ENCODE results near the gene CLASRP. TPM values are rescaled to one million over a fixed set of nuclear protein-coding genes. Genes with fewer than 3 reads are reported as not detected.
A peak's percentile ranks its signal among the peaks of the same experiment; 100 is the strongest.

CLASRP gene
- polyA plus RNA-seq, 3 donors = 2.2 to 152 (median 4.1) TPM

DNA sequence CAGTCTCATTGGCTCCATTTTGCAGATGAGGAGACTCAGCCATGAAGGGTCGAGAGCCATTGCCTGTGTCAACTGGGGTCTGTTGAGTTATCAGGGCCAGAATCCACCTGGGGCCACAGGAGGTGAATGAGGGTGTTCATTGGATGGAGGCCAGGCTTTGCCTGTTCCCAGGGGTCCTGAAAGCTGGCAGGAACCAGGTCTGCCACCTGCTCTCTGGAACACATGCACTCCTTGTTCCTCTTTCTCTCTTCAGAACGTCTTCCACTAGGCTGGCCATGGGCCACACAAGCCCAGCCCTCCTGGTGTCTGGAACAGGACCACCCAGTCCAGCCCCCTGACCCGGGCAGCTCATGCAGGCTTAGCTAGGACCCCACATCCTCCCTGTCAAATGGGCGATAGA lies 75.3 kb downstream of the CLASRP start:
- TF ChIP-seq, protein P1, sequence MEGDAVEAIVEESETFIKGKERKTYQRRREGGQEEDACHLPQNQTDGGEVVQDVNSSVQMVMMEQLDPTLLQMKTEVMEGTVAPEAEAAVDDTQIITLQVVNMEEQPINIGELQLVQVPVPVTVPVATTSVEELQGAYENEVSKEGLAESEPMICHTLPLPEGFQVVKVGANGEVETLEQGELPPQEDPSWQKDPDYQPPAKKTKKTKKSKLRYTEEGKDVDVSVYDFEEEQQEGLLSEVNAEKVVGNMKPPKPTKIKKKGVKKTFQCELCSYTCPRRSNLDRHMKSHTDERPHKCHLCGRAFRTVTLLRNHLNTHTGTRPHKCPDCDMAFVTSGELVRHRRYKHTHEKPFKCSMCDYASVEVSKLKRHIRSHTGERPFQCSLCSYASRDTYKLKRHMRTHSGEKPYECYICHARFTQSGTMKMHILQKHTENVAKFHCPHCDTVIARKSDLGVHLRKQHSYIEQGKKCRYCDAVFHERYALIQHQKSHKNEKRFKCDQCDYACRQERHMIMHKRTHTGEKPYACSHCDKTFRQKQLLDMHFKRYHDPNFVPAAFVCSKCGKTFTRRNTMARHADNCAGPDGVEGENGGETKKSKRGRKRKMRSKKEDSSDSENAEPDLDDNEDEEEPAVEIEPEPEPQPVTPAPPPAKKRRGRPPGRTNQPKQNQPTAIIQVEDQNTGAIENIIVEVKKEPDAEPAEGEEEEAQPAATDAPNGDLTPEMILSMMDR (IDR thresholded peaks at IDR 0.05) = no peak
- 38% methylated on average over 2 of the region's 4 CpGs for WGBS (ENCODE audit: insufficient coverage)
- no peak overlapping the region for H3K9ac ChIP-seq (ENCODE audit: insufficient read depth, low read length, poor library complexity, severe bottlenecking)
- peaks cover 49% of the 10 kb centered on the region for H3K4me1 Mint-ChIP-seq
- H3K27ac Mint-ChIP-seq = peak overlapping the region in 1 of 7 donors; percentile 43
- no peak overlapping the region for H2AFZ ChIP-seq (ENCODE audit: insufficient read depth, low read depth, low read length, poor library complexity, severe bottlenecking)
- H3K27me3 ChIP-seq (ENCODE audit: control insufficient read depth in 2 of 2, insufficient read depth in 2 of 2, low read length in 2 of 2) = no peaks in the 10 kb centered on the region
- peaks cover 79% of the 10 kb centered on the region for H4K20me1 ChIP-seq (ENCODE audit: insufficient read depth, low read length)
- H3K9me3 ChIP-seq (replicated peaks in 1 of 2; ENCODE audit: control insufficient read depth in 1 of 2, insufficient read depth in 1 of 2, low read length in 2 of 2) = no peaks in the 10 kb centered on the region
- peaks cover 6 to 7% (median 7%) of the 10 kb centered on the region in 3 donors for H3K27me3 Mint-ChIP-seq (ENCODE audit: low read depth in 3 of 3)
- no peak overlapping the region for H3K4me3 Mint-ChIP-seq
- H3K9me3 Mint-ChIP-seq = peaks cover 0 to 6% (median 0%) of the 10 kb centered on the region in 7 donors
- peaks cover under 1 to 7% of the 10 kb centered on the region in 2 donors for H3K36me3 Mint-ChIP-seq
- no peak overlapping the region for H3K4me2 ChIP-seq (replicated peaks; ENCODE audit: extremely low read depth, low read length, poor library complexity, severe bottlenecking)
- peaks cover 61% of the 10 kb centered on the region for H3K79me2 ChIP-seq (ENCODE audit: insufficient read depth, low read length)
- no peak overlapping the region for H3K27ac ChIP-seq (ENCODE audit: low read depth in 1 of 2, low read length in 2 of 2)
- H3K4me1 ChIP-seq (ENCODE audit: control insufficient read depth in 1 of 2, insufficient read depth in 2 of 2, low read length in 2 of 2) = peaks cover 27 to 35% of the 10 kb centered on the region in 2 donors
- no peak for DNase-seq
- intact Hi-C loops (cut with micrococcal nuclease) = no loop called here
- no peak overlapping the region for H3K4me3 ChIP-seq (replicated peaks in 1 of 3; ENCODE audit: low read depth in 2 of 3, low read length in 3 of 3)
- no peaks in the 10 kb centered on the region for H3K36me3 ChIP-seq (replicated peaks in 1 of 2; ENCODE audit: control insufficient read depth in 1 of 2, insufficient read depth in 2 of 2, low read length in 2 of 2)

DNA sequence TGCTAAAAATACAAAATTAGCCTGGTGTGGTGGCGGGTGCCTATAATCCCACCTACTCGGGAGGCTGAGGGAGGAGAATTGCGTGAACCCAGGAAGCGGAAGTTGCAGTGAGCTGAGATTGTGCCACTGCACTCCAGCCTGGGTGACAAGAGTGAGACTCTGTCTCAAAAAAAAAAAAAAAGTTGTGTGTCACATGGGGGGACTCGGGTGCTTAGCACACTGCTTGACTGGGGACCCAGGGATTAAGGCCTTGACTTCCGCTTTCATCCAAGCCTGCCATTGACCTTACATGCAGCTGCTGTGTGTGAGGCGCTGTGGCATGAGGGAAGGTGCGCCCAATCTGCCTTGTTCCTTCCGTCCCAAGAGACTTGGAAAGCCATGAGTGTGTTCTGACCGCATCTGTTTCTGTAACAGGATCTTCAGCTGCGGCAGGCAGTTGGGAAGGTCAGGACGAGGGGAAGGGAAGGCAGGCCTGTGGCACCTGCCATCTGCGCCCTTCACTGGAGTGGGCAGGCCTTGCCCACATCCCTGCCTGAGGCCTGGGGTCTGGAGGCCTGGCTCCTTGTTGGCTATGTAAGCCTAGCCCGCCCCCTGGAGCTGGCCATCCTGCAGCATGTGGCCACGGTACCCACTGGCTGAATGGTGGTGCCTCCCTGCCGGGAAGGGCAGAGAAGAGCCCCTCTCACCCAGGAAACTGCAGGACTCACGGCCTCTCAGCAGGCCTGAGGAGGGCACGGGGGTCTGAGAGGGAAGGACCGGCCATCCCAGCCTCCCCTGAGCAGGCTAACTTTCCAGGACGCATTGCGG lies 77.2 kb downstream of the CLASRP start:
- H3K27me3 Mint-ChIP-seq (ENCODE audit: low read depth in 3 of 3) = peaks cover 6 to 8% (median 7%) of the 10 kb centered on the region in 3 donors
- Histone ChIP-seq H3K36me3 (replicated peaks in 1 of 2; ENCODE audit: control insufficient read depth in 1 of 2, insufficient read depth in 2 of 2, low read length in 2 of 2) (no peaks in the 10 kb centered on the region), H3K79me2 (ENCODE audit: insufficient read depth, low read length) (peaks cover 53% of the 10 kb centered on the region), H3K4me1 (ENCODE audit: control insufficient read depth in 1 of 2, insufficient read depth in 2 of 2, low read length in 2 of 2) (peaks cover 21 to 30% of the 10 kb centered on the region in 2 donors), H2AFZ (ENCODE audit: insufficient read depth, low read depth, low read length, poor library complexity, severe bottlenecking) (peak overlapping the region; percentile 63), H4K20me1 (ENCODE audit: insufficient read depth, low read length) (peaks cover 77% of the 10 kb centered on the region), H3K9me3 (replicated peaks in 1 of 2; ENCODE audit: control insufficient read depth in 1 of 2, insufficient read depth in 1 of 2, low read length in 2 of 2) (no peaks in the 10 kb centered on the region), H3K4me3 (replicated peaks in 1 of 3; ENCODE audit: low read depth in 2 of 3, low read length in 3 of 3) (peak overlapping the region in 1 of 3 experiments; percentile 38), H3K27ac (ENCODE audit: low read depth in 1 of 2, low read length in 2 of 2) (peak overlapping the region; percentile 68 to 81), H3K27me3 (ENCODE audit: control insufficient read depth in 2 of 2, insufficient read depth in 2 of 2, low read length in 2 of 2) (no peaks in the 10 kb centered on the region), H3K4me2 (replicated peaks; ENCODE audit: extremely low read depth, low read length, poor library complexity, severe bottlenecking) (peak overlapping the region; percentile 43), H3K9ac (ENCODE audit: insufficient read depth, low read length, poor library complexity, severe bottlenecking) (peak overlapping the region; percentile 56)
- 42% methylated on average over 16 of the region's 21 CpGs for WGBS (ENCODE audit: insufficient coverage)
- H3K4me1 Mint-ChIP-seq = peaks cover 44% of the 10 kb centered on the region
- H3K9me3 Mint-ChIP-seq = peaks cover 0 to 3% (median 0%) of the 10 kb centered on the region in 7 donors
- DNase-seq = peak; percentile 63 to 80 (median 77)
- H3K4me3 Mint-ChIP-seq = no peak overlapping the region
- intact Hi-C loops (cut with micrococcal nuclease) = no loop called here
- peak overlapping the region; percentile 14 to 91 (median 69) for H3K27ac Mint-ChIP-seq
- H3K36me3 Mint-ChIP-seq = peaks cover 4 to 11% of the 10 kb centered on the region in 2 donors
- TF ChIP-seq, protein P1 (IDR thresholded peaks at IDR 0.05) = no peak

Measured in CD14-positive monocyte (primary cell).